Measurements from ENCODE around the gene WDR87. TPM values are rescaled to one million over a fixed set of nuclear protein-coding genes. Genes with fewer than 3 reads are reported as not detected.

The WDR87 gene
- total RNA-seq, 1 donor from 2014 or later, result not detected

DNA sequence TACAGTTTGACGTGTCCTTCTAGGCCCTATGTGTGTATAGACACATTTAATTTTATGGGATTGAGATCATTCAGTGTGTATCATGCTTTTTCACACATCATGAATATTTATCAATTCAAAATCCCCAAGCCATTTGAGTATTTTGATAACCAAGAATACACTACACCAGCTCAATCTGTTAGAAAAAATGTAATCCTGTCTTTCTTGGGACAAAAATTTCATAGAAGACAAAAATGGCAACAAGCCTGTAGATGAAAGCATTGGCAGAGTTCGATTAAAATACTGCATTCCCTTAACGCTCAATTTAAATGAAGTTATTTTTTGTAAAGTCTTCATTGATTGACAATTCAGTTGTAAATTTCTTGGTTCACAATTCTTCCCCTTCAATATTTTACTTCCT lies 41.9 kb downstream of the WDR87 start:
- Histone ChIP-seq H3K9me3 (ENCODE audit: insufficient read depth, low read depth, low read length) (no peaks in the 10 kb centered on the region), H2AFZ (ENCODE audit: low read depth, low read length) (no peak overlapping the region), H3K79me2 (ENCODE audit: insufficient read depth, low read length) (no peaks in the 10 kb centered on the region), H3K4me1 (ENCODE audit: insufficient read depth, low read length) (no peaks in the 10 kb centered on the region), H4K20me1 (ENCODE audit: insufficient read depth, low read length) (no peaks in the 10 kb centered on the region), H3K27me3 (ENCODE audit: insufficient read depth, low read length) (no peaks in the 10 kb centered on the region), H3K36me3 (ENCODE audit: insufficient read depth, low read length) (no peaks in the 10 kb centered on the region), H3K9ac (ENCODE audit: low read length) (no peak overlapping the region), H3K4me2 (ENCODE audit: low read length) (no peak overlapping the region), H3K27ac (ENCODE audit: low read depth, low read length) (no peak overlapping the region), H3K4me3 (ENCODE audit: insufficient read depth, low read depth, low read length) (no peak overlapping the region)
- H3K4me3 Mint-ChIP-seq (ENCODE audit: unreplicated experiment), result no peak overlapping the region
- H3K9me3 Mint-ChIP-seq (ENCODE audit: unreplicated experiment), result peaks cover 6% of the 10 kb centered on the region
- TF ChIP-seq EZH2 (IDR thresholded peaks at IDR 0.05; ENCODE audit: insufficient read depth, low read length), result no peak
- TF ChIP-seq, protein P1, sequence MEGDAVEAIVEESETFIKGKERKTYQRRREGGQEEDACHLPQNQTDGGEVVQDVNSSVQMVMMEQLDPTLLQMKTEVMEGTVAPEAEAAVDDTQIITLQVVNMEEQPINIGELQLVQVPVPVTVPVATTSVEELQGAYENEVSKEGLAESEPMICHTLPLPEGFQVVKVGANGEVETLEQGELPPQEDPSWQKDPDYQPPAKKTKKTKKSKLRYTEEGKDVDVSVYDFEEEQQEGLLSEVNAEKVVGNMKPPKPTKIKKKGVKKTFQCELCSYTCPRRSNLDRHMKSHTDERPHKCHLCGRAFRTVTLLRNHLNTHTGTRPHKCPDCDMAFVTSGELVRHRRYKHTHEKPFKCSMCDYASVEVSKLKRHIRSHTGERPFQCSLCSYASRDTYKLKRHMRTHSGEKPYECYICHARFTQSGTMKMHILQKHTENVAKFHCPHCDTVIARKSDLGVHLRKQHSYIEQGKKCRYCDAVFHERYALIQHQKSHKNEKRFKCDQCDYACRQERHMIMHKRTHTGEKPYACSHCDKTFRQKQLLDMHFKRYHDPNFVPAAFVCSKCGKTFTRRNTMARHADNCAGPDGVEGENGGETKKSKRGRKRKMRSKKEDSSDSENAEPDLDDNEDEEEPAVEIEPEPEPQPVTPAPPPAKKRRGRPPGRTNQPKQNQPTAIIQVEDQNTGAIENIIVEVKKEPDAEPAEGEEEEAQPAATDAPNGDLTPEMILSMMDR (IDR thresholded peaks at IDR 0.05; ENCODE audit: insufficient read depth, low read depth, low read length), result no peak
- H3K27ac Mint-ChIP-seq (ENCODE audit: unreplicated experiment), result no peak overlapping the region
- no peaks in the 10 kb centered on the region for H3K27me3 Mint-ChIP-seq (ENCODE audit: low read depth, unreplicated experiment)
- DNase-seq (ENCODE audit: low read depth) (no peak), FAIRE-seq (no peak)
- no peaks in the 10 kb centered on the region for H3K4me1 Mint-ChIP-seq (ENCODE audit: low read depth, unreplicated experiment)
- H3K36me3 Mint-ChIP-seq (ENCODE audit: low read depth, unreplicated experiment), result no peaks in the 10 kb centered on the region

DNA sequence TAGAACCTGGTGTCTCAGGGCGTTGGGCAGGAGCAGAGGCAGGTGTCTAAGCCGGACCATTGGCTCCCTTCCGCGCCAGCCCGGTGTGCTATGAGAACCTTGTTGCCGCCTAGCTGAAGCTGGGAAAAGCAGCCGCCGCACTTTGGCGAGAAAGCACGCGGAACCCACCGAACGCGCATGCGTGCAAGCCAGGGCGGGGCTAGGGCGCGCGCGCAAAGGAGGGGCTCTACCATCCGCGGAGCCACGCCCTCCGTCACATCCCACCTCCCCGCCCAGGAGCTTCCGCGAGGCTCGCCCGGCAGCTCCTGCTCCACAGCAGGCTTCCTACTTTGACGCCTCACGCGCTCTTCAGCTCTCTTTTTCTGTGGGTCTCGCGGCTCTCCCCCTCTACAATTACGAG lies 51.3 kb downstream of the WDR87 start:
- Histone ChIP-seq H4K20me1 (ENCODE audit: insufficient read depth, low read length) (no peaks in the 10 kb centered on the region), H3K4me1 (ENCODE audit: insufficient read depth, low read length) (no peaks in the 10 kb centered on the region), H3K4me3 (ENCODE audit: insufficient read depth, low read depth, low read length) (peak overlapping the region; percentile 23), H3K79me2 (ENCODE audit: insufficient read depth, low read length) (no peaks in the 10 kb centered on the region), H3K36me3 (ENCODE audit: insufficient read depth, low read length) (no peaks in the 10 kb centered on the region), H2AFZ (ENCODE audit: low read depth, low read length) (peak overlapping the region; percentile 77), H3K27me3 (ENCODE audit: insufficient read depth, low read length) (no peaks in the 10 kb centered on the region), H3K27ac (ENCODE audit: low read depth, low read length) (no peak overlapping the region), H3K9me3 (ENCODE audit: insufficient read depth, low read depth, low read length) (peaks cover 12% of the 10 kb centered on the region), H3K4me2 (ENCODE audit: low read length) (peak overlapping the region; percentile 50), H3K9ac (ENCODE audit: low read length) (no peak overlapping the region)
- H3K4me3 Mint-ChIP-seq (ENCODE audit: unreplicated experiment), result no peak overlapping the region
- DNase-seq (ENCODE audit: low read depth) (peak; percentile 47), FAIRE-seq (no peak)
- no peaks in the 10 kb centered on the region for H3K4me1 Mint-ChIP-seq (ENCODE audit: low read depth, unreplicated experiment)
- TF ChIP-seq, protein P1 (IDR thresholded peaks at IDR 0.05; ENCODE audit: insufficient read depth, low read depth, low read length), result no peak
- TF ChIP-seq EZH2 (IDR thresholded peaks at IDR 0.05; ENCODE audit: insufficient read depth, low read length), result no peak
- no peaks in the 10 kb centered on the region for H3K36me3 Mint-ChIP-seq (ENCODE audit: low read depth, unreplicated experiment)
- no peak overlapping the region for H3K27ac Mint-ChIP-seq (ENCODE audit: unreplicated experiment)
- peaks cover 2% of the 10 kb centered on the region for H3K9me3 Mint-ChIP-seq (ENCODE audit: unreplicated experiment)
- H3K27me3 Mint-ChIP-seq (ENCODE audit: low read depth, unreplicated experiment), result no peaks in the 10 kb centered on the region

DNA sequence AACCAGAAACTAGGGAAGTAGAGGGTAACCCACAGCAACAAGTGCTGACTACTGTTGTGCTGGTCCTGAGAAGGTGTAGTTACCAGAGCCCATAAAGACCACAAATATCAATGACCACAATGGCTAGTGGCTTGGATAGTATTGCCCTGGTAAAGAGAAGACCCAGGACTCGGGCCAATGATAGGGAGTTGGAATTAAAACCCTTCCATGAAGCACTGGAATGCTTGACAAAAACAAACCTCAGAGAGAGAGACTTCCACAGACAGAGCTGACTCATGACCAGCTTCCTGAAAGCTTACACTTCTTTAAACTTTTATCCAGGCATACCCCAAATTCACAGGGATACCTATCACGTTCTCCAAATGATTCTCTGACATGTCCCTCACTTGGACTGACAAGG lies 60.5 kb downstream of the WDR87 start:
- no peaks in the 10 kb centered on the region for H3K4me1 ChIP-seq (ENCODE audit: insufficient read depth, low read length)
- H3K4me3 Mint-ChIP-seq (ENCODE audit: unreplicated experiment), result no peak overlapping the region
- no peaks in the 10 kb centered on the region for H3K36me3 Mint-ChIP-seq (ENCODE audit: low read depth, unreplicated experiment)
- no peaks in the 10 kb centered on the region for H3K27me3 Mint-ChIP-seq (ENCODE audit: low read depth, unreplicated experiment)
- no peak overlapping the region for H2AFZ ChIP-seq (ENCODE audit: low read depth, low read length)
- H3K9me3 Mint-ChIP-seq (ENCODE audit: unreplicated experiment), result peaks cover 8% of the 10 kb centered on the region
- H4K20me1 ChIP-seq (ENCODE audit: insufficient read depth, low read length), result no peaks in the 10 kb centered on the region
- no peak overlapping the region for H3K27ac ChIP-seq (ENCODE audit: low read depth, low read length)
- no peak overlapping the region for H3K9ac ChIP-seq (ENCODE audit: low read length)
- FAIRE-seq (no peak), DNase-seq (ENCODE audit: low read depth) (peak; percentile 56)
- H3K4me1 Mint-ChIP-seq (ENCODE audit: low read depth, unreplicated experiment), result peaks cover 8% of the 10 kb centered on the region
- H3K79me2 ChIP-seq (ENCODE audit: insufficient read depth, low read length), result no peaks in the 10 kb centered on the region
- H3K36me3 ChIP-seq (ENCODE audit: insufficient read depth, low read length), result no peaks in the 10 kb centered on the region
- no peaks in the 10 kb centered on the region for H3K9me3 ChIP-seq (ENCODE audit: insufficient read depth, low read depth, low read length)
- TF ChIP-seq EZH2 (IDR thresholded peaks at IDR 0.05; ENCODE audit: insufficient read depth, low read length), result no peak
- TF ChIP-seq, protein P1 (IDR thresholded peaks at IDR 0.05; ENCODE audit: insufficient read depth, low read depth, low read length), result no peak
- no peak overlapping the region for H3K27ac Mint-ChIP-seq (ENCODE audit: unreplicated experiment)
- H3K4me2 ChIP-seq (ENCODE audit: low read length), result no peak overlapping the region
- H3K4me3 ChIP-seq (ENCODE audit: insufficient read depth, low read depth, low read length), result no peak overlapping the region
- no peaks in the 10 kb centered on the region for H3K27me3 ChIP-seq (ENCODE audit: insufficient read depth, low read length)

Other genes with a start within 250 kb of the WDR87 start
- gene ZNF607, start 186.8 kb downstream of the WDR87 start, total RNA-seq, result 5.2 and 6.3 TPM in 2 replicates
- gene ZNF573, start 127.0 kb downstream of the WDR87 start, total RNA-seq, result 8.1 and 8.6 TPM in 2 replicates
- gene SIPA1L3, start 614 bp upstream of the WDR87 start, total RNA-seq, result 19.2 and 26.9 TPM in 2 replicates

All from astrocyte (in vitro differentiated cells and primary cell).